ENCODE results near the gene VSNL1.
A peak's percentile ranks its signal among the peaks of the same experiment; 100 is the strongest.

Gene VSNL1

GRCh38 chr2:17541531-17541950 lies 1.0 kb downstream of the VSNL1 start:
- peaks cover 0 to 3% of the 10 kb centered on the region in 2 donors for H3K4me1 ChIP-seq (ENCODE audit: control insufficient read depth in 2 of 2, insufficient read depth in 2 of 2, low read length in 2 of 2)
- peak overlapping the region; percentile 79 to 88 for H3K4me3 ChIP-seq (ENCODE audit: low read length in 2 of 2)
- peak overlapping the region; percentile 47 to 58 for H3K9ac ChIP-seq (ENCODE audit: low read depth in 1 of 2, low read length in 2 of 2)
- no peaks in the 10 kb centered on the region for H3K36me3 ChIP-seq (ENCODE audit: control insufficient read depth in 2 of 2, insufficient read depth in 2 of 2, low read length in 2 of 2)
- no peaks in the 10 kb centered on the region for H3K9me3 ChIP-seq (ENCODE audit: control insufficient read depth in 2 of 2, low read length in 2 of 2)
- no peaks in the 10 kb centered on the region for H3K27me3 ChIP-seq (ENCODE audit: control insufficient read depth in 2 of 2, insufficient read depth in 2 of 2, low read length in 2 of 2)
- peak overlapping the region; percentile 51 to 83 for H3K27ac ChIP-seq (ENCODE audit: low read depth in 2 of 2, low read length in 2 of 2)

- peaks cover 0 to 3% of the 10 kb centered on the region in 2 donors for H3K4me1 ChIP-seq (ENCODE audit: control insufficient read depth in 2 of 2, insufficient read depth in 2 of 2, low read length in 2 of 2)
- no peak overlapping the region for H3K9ac ChIP-seq (ENCODE audit: low read depth in 1 of 2, low read length in 2 of 2)
- H3K27me3 ChIP-seq (ENCODE audit: control insufficient read depth in 2 of 2, insufficient read depth in 2 of 2, low read length in 2 of 2) = no peaks in the 10 kb centered on the region
- no peaks in the 10 kb centered on the region for H3K36me3 ChIP-seq (ENCODE audit: control insufficient read depth in 2 of 2, insufficient read depth in 2 of 2, low read length in 2 of 2)
- H3K9me3 ChIP-seq (ENCODE audit: control insufficient read depth in 2 of 2, low read length in 2 of 2) = no peaks in the 10 kb centered on the region
- H3K4me3 ChIP-seq (ENCODE audit: low read length in 2 of 2) = no peak overlapping the region
- H3K27ac ChIP-seq (ENCODE audit: low read depth in 2 of 2, low read length in 2 of 2) = no peak overlapping the region
Measured at GRCh38 chr2:17542471-17542870, 2.0 kb downstream of the VSNL1 start.

DNA sequence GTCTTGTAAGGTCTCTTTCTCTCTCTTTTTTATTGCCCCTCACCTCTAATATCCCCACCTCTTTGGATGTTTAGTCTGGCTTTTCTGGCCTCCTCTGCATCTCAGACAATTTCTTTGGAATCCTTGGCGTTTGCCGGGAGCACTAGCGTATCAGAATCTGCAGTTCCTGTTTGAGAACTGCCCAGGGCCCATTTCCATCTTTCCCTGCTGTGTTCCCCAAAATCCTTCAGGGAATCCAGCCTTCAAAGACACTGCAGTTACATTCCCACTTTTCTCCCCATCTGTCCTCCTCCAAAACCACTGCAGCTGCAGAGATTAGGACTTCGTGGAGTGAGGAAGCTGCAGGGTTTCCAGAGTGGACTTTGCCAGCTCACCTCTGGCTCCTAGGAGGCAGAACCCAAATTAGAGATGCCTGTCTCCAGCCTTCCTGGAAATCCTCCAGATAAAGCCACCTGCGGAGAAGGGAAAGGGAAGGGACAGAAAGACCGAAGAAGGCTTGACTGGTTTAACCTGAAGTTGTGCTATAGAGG lies 2.7 kb downstream of the VSNL1 start:
- Histone ChIP-seq H3K4me3 (ENCODE audit: low read length in 2 of 2) (no peak overlapping the region), H3K27me3 (ENCODE audit: control insufficient read depth in 2 of 2, insufficient read depth in 2 of 2, low read length in 2 of 2) (no peaks in the 10 kb centered on the region), H3K9ac (ENCODE audit: low read depth in 1 of 2, low read length in 2 of 2) (peak overlapping the region in 1 of 2 donors; percentile 9), H3K36me3 (ENCODE audit: control insufficient read depth in 2 of 2, insufficient read depth in 2 of 2, low read length in 2 of 2) (no peaks in the 10 kb centered on the region), H3K4me1 (ENCODE audit: control insufficient read depth in 2 of 2, insufficient read depth in 2 of 2, low read length in 2 of 2) (peaks cover 0 to 3% of the 10 kb centered on the region in 2 donors), H3K27ac (ENCODE audit: low read depth in 2 of 2, low read length in 2 of 2) (no peak overlapping the region), H3K9me3 (ENCODE audit: control insufficient read depth in 2 of 2, low read length in 2 of 2) (no peaks in the 10 kb centered on the region)

- H3K9me3 ChIP-seq (ENCODE audit: control insufficient read depth in 2 of 2, low read length in 2 of 2) = no peaks in the 10 kb centered on the region
- no peak overlapping the region for H3K27ac ChIP-seq (ENCODE audit: low read depth in 2 of 2, low read length in 2 of 2)
- no peak overlapping the region for H3K9ac ChIP-seq (ENCODE audit: low read depth in 1 of 2, low read length in 2 of 2)
- H3K4me1 ChIP-seq (ENCODE audit: control insufficient read depth in 2 of 2, insufficient read depth in 2 of 2, low read length in 2 of 2) = peaks cover 0 to 3% of the 10 kb centered on the region in 2 donors
- H3K4me3 ChIP-seq (ENCODE audit: low read length in 2 of 2) = no peak overlapping the region
- no peaks in the 10 kb centered on the region for H3K36me3 ChIP-seq (ENCODE audit: control insufficient read depth in 2 of 2, insufficient read depth in 2 of 2, low read length in 2 of 2)
- no peaks in the 10 kb centered on the region for H3K27me3 ChIP-seq (ENCODE audit: control insufficient read depth in 2 of 2, insufficient read depth in 2 of 2, low read length in 2 of 2)
Measured at GRCh38 chr2:17543848-17544247, 3.4 kb downstream of the VSNL1 start.

GRCh38 chr2:17544256-17544655 lies 3.8 kb downstream of the VSNL1 start:
- no peak overlapping the region for H3K27ac ChIP-seq (ENCODE audit: low read depth in 2 of 2, low read length in 2 of 2)
- no peak overlapping the region for H3K9ac ChIP-seq (ENCODE audit: low read depth in 1 of 2, low read length in 2 of 2)
- no peaks in the 10 kb centered on the region for H3K27me3 ChIP-seq (ENCODE audit: control insufficient read depth in 2 of 2, insufficient read depth in 2 of 2, low read length in 2 of 2)

GRCh38 chr2:17545680-17546613 lies 5.5 kb downstream of the VSNL1 start:
- H3K27ac ChIP-seq (ENCODE audit: low read depth in 2 of 2, low read length in 2 of 2) = no peak overlapping the region
- no peaks in the 10 kb centered on the region for H3K27me3 ChIP-seq (ENCODE audit: control insufficient read depth in 2 of 2, insufficient read depth in 2 of 2, low read length in 2 of 2)
- H3K9me3 ChIP-seq (ENCODE audit: control insufficient read depth in 2 of 2, low read length in 2 of 2) = no peaks in the 10 kb centered on the region
- no peaks in the 10 kb centered on the region for H3K36me3 ChIP-seq (ENCODE audit: control insufficient read depth in 2 of 2, insufficient read depth in 2 of 2, low read length in 2 of 2)
- H3K4me3 ChIP-seq (ENCODE audit: low read length in 2 of 2) = no peak overlapping the region
- peaks cover 0 to 3% of the 10 kb centered on the region in 2 donors for H3K4me1 ChIP-seq (ENCODE audit: control insufficient read depth in 2 of 2, insufficient read depth in 2 of 2, low read length in 2 of 2)
- no peak overlapping the region for H3K9ac ChIP-seq (ENCODE audit: low read depth in 1 of 2, low read length in 2 of 2)

More at GRCh38 chr2:17544256-17544655, 3.8 kb downstream of the VSNL1 start:
- Histone ChIP-seq H3K36me3 (ENCODE audit: control insufficient read depth in 2 of 2, insufficient read depth in 2 of 2, low read length in 2 of 2) (no peaks in the 10 kb centered on the region), H3K4me1 (ENCODE audit: control insufficient read depth in 2 of 2, insufficient read depth in 2 of 2, low read length in 2 of 2) (peaks cover 0 to 3% of the 10 kb centered on the region in 2 donors), H3K4me3 (ENCODE audit: low read length in 2 of 2) (no peak overlapping the region), H3K9me3 (ENCODE audit: control insufficient read depth in 2 of 2, low read length in 2 of 2) (no peaks in the 10 kb centered on the region)

DNA sequence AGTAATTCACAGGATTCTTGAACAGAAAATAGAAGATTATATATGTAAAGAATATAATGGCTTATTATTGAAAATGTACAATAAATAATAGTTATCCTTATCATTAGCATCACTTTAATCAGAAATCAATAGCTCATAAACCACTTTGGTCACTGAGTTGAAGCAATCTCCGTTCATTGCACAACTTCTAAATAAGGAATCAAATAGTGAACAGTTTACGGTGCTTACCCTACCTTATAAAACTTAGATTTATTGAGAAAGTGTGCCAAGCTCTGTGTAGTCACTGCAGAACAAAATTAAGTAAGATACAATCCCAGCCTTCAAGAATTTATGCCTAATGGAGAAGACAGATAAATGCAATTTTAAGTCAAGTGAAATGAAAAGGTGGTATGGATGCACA lies 6.7 kb downstream of the VSNL1 start:
- H3K4me1 ChIP-seq (ENCODE audit: control insufficient read depth in 2 of 2, insufficient read depth in 2 of 2, low read length in 2 of 2) = peaks cover 0 to under 1% of the 10 kb centered on the region in 2 donors
- no peaks in the 10 kb centered on the region for H3K9me3 ChIP-seq (ENCODE audit: control insufficient read depth in 2 of 2, low read length in 2 of 2)
- H3K36me3 ChIP-seq (ENCODE audit: control insufficient read depth in 2 of 2, insufficient read depth in 2 of 2, low read length in 2 of 2) = no peaks in the 10 kb centered on the region
- H3K9ac ChIP-seq (ENCODE audit: low read depth in 1 of 2, low read length in 2 of 2) = no peak overlapping the region
- no peak overlapping the region for H3K4me3 ChIP-seq (ENCODE audit: low read length in 2 of 2)
- H3K27me3 ChIP-seq (ENCODE audit: control insufficient read depth in 2 of 2, insufficient read depth in 2 of 2, low read length in 2 of 2) = no peaks in the 10 kb centered on the region
- H3K27ac ChIP-seq (ENCODE audit: low read depth in 2 of 2, low read length in 2 of 2) = no peak overlapping the region

DNA sequence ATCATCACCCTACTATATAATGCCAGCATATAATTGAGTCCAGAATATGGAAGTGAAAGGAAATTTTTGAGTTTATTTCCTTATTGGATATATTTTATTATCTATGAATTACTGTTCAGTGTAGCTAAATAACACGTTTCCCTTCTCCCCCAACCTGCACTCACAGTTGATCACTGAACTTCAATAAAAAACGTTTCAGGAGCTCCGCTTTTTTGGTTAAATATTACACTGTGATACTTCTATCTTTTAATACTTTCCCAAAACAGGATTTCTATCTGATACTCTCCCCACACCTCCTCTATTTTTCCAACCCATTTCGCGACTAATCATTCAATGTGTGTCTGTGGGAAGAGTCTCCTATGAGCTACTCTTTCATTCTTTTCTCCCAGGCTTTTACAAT lies 7.2 kb downstream of the VSNL1 start:
- Histone ChIP-seq H3K27ac (ENCODE audit: low read depth in 2 of 2, low read length in 2 of 2) (no peak overlapping the region), H3K4me3 (ENCODE audit: low read length in 2 of 2) (no peak overlapping the region), H3K4me1 (ENCODE audit: control insufficient read depth in 2 of 2, insufficient read depth in 2 of 2, low read length in 2 of 2) (no peaks in the 10 kb centered on the region), H3K27me3 (ENCODE audit: control insufficient read depth in 2 of 2, insufficient read depth in 2 of 2, low read length in 2 of 2) (no peaks in the 10 kb centered on the region), H3K9ac (ENCODE audit: low read depth in 1 of 2, low read length in 2 of 2) (no peak overlapping the region), H3K9me3 (ENCODE audit: control insufficient read depth in 2 of 2, low read length in 2 of 2) (no peaks in the 10 kb centered on the region), H3K36me3 (ENCODE audit: control insufficient read depth in 2 of 2, insufficient read depth in 2 of 2, low read length in 2 of 2) (no peaks in the 10 kb centered on the region)

DNA sequence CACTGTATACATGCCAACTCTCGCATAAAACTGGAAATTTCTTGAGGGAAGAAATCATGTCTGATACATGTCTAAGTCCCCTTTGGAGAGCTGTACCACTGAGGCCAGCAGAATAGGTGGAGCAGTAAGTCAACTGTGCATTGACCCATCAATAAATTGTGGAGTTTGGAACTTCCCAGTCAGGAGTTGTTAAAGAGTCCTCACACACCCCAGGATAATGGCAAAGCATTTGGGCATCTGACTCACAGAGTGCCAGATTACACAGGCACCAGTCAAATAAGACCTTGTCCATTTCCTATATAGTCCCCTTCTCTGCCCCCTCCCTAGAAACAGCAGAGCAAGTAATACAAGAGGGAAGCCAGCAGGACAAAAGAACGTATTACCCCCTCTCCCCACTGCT lies 10.4 kb downstream of the VSNL1 start:
- H3K9ac ChIP-seq (ENCODE audit: low read depth in 1 of 2, low read length in 2 of 2) = no peak overlapping the region
- no peaks in the 10 kb centered on the region for H3K9me3 ChIP-seq (ENCODE audit: control insufficient read depth in 2 of 2, low read length in 2 of 2)
- no peak overlapping the region for H3K27ac ChIP-seq (ENCODE audit: low read depth in 2 of 2, low read length in 2 of 2)
- H3K36me3 ChIP-seq (ENCODE audit: control insufficient read depth in 2 of 2, insufficient read depth in 2 of 2, low read length in 2 of 2) = no peaks in the 10 kb centered on the region
- no peaks in the 10 kb centered on the region for H3K27me3 ChIP-seq (ENCODE audit: control insufficient read depth in 2 of 2, insufficient read depth in 2 of 2, low read length in 2 of 2)
- no peaks in the 10 kb centered on the region for H3K4me1 ChIP-seq (ENCODE audit: control insufficient read depth in 2 of 2, insufficient read depth in 2 of 2, low read length in 2 of 2)
- no peak overlapping the region for H3K4me3 ChIP-seq (ENCODE audit: low read length in 2 of 2)

DNA sequence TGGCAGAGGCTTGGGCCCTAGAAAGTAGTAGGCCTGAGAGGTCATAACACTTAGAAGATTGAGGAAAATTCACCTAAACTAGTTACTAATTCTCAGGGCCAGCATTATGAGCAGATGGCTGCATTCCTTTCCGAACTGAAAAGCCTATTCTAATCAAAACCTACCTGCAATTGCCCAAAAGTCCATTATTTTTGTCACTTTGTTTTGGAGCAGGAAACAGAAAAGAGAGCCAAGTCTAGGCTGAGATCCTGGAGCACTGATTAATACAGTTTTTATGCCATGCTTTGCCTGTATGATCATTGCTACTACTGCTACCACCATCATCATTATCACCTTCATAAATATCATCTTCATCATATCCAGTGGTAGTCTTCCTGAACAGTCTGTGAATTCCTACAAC lies 14.7 kb downstream of the VSNL1 start:
- no peak overlapping the region for H3K27ac ChIP-seq (ENCODE audit: low read depth in 2 of 2, low read length in 2 of 2)
- no peak overlapping the region for H3K4me3 ChIP-seq (ENCODE audit: low read length in 2 of 2)
- H3K9me3 ChIP-seq (ENCODE audit: control insufficient read depth in 2 of 2, low read length in 2 of 2) = no peaks in the 10 kb centered on the region
- H3K36me3 ChIP-seq (ENCODE audit: control insufficient read depth in 2 of 2, insufficient read depth in 2 of 2, low read length in 2 of 2) = no peaks in the 10 kb centered on the region
- H3K4me1 ChIP-seq (ENCODE audit: control insufficient read depth in 2 of 2, insufficient read depth in 2 of 2, low read length in 2 of 2) = peaks cover 0 to 2% of the 10 kb centered on the region in 2 donors
- no peaks in the 10 kb centered on the region for H3K27me3 ChIP-seq (ENCODE audit: control insufficient read depth in 2 of 2, insufficient read depth in 2 of 2, low read length in 2 of 2)
- H3K9ac ChIP-seq (ENCODE audit: low read depth in 1 of 2, low read length in 2 of 2) = no peak overlapping the region
